COLO668 (cell line): ENCODE data around the gene PRRC2A.

ENCODE experiments used
- DNase-seq: peaks from one replicate; lab custom pipeline; 2025; ENCODE audit not compliant: unreplicated experiment; lab: John Stamatoyannopoulos, UW

PRRC2A gene

GRCh38 chr6:31620586-31621319 is at the start of gene PRRC2A:
PRRC2A (plus strand) TSS chr6:31620715; CDS start chr6:31622790, 2,075 bp downstream.
- peak; percentile 98 for DNase-seq

- DNase-seq = no peak
These were observed 48.2 kb upstream of the PRRC2A start, which contains the start of gene LTA for GRCh38 chr6:31572041-31572911. LTA (plus strand) TSS chr6:31572289; CDS start chr6:31572743, 454 bp downstream.

- DNase-seq = no peak
These were observed 47.0 kb upstream of the PRRC2A start for GRCh38 chr6:31573239-31574105.

DNA sequence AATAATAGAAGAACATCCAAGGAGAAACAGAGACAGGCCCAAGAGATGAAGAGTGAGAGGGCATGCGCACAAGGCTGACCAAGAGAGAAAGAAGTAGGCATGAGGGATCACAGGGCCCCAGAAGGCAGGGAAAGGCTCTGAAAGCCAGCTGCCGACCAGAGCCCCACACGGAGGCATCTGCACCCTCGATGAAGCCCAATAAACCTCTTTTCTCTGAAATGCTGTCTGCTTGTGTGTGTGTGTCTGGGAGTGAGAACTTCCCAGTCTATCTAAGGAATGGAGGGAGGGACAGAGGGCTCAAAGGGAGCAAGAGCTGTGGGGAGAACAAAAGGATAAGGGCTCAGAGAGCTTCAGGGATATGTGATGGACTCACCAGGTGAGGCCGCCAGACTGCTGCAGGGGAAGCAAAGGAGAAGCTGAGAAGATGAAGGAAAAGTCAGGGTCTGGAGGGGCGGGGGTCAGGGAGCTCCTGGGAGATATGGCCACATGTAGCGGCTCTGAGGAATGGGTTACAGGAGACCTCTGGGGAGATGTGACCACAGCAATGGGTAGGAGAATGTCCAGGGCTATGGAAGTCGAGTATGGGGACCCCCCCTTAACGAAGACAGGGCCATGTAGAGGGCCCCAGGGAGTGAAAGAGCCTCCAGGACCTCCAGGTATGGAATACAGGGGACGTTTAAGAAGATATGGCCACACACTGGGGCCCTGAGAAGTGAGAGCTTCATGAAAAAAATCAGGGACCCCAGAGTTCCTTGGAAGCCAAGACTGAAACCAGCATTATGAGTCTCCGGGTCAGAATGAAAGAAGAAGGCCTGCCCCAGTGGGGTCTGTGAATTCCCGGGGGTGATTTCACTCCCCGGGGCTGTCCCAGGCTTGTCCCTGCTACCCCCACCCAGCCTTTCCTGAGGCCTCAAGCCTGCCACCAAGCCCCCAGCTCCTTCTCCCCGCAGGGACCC is 46.1 kb upstream of the PRRC2A start:
- no peak for DNase-seq

- DNase-seq = no peak
These were observed 45.1 kb upstream of the PRRC2A start, which contains the start of gene TNF for GRCh38 chr6:31575335-31575901. TNF (plus strand) TSS chr6:31575565; CDS start chr6:31575742, 177 bp downstream.

- no peak for DNase-seq
These were observed 44.4 kb upstream of the PRRC2A start for GRCh38 chr6:31575952-31576685.

DNA sequence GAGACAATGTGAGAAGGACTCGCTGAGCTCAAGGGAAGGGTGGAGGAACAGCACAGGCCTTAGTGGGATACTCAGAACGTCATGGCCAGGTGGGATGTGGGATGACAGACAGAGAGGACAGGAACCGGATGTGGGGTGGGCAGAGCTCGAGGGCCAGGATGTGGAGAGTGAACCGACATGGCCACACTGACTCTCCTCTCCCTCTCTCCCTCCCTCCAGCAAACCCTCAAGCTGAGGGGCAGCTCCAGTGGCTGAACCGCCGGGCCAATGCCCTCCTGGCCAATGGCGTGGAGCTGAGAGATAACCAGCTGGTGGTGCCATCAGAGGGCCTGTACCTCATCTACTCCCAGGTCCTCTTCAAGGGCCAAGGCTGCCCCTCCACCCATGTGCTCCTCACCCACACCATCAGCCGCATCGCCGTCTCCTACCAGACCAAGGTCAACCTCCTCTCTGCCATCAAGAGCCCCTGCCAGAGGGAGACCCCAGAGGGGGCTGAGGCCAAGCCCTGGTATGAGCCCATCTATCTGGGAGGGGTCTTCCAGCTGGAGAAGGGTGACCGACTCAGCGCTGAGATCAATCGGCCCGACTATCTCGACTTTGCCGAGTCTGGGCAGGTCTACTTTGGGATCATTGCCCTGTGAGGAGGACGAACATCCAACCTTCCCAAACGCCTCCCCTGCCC is 43.5 kb upstream of the PRRC2A start:
- DNase-seq = no peak

DNA sequence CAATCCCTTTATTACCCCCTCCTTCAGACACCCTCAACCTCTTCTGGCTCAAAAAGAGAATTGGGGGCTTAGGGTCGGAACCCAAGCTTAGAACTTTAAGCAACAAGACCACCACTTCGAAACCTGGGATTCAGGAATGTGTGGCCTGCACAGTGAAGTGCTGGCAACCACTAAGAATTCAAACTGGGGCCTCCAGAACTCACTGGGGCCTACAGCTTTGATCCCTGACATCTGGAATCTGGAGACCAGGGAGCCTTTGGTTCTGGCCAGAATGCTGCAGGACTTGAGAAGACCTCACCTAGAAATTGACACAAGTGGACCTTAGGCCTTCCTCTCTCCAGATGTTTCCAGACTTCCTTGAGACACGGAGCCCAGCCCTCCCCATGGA is 42.9 kb upstream of the PRRC2A start:
- no peak for DNase-seq

DNA sequence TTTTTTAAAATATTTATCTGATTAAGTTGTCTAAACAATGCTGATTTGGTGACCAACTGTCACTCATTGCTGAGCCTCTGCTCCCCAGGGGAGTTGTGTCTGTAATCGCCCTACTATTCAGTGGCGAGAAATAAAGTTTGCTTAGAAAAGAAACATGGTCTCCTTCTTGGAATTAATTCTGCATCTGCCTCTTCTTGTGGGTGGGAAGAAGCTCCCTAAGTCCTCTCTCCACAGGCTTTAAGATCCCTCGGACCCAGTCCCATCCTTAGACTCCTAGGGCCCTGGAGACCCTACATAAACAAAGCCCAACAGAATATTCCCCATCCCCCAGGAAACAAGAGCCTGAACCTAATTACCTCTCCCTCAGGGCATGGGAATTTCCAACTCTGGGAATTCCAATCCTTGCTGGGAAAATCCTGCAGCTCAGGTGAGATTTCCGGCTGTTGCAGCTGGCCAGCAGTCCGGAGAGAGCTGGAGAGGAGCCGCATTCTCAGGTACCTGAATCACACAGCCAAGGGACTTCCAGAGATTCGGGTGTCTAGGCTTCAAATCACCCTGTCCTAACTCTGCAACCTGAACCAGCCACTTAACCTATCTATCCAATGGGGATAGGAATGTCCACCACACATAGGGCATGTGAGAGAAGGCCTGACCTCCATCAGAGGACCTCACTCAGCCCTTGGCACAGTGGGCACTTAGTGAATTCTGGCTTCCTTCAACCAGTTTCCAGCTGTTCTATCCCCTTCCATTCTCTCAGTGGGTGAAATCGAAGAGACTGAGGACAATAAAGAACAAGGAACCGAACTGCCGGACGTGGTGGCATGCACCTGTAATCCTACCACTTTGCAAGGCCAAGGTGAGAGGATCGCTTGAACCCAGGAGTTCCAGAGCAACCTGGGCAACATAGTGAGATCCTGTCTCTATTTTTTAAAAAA is 42.1 kb upstream of the PRRC2A start:
- no peak for DNase-seq

- DNase-seq = no peak
These were observed 41.4 kb upstream of the PRRC2A start for GRCh38 chr6:31579119-31579505.

DNA sequence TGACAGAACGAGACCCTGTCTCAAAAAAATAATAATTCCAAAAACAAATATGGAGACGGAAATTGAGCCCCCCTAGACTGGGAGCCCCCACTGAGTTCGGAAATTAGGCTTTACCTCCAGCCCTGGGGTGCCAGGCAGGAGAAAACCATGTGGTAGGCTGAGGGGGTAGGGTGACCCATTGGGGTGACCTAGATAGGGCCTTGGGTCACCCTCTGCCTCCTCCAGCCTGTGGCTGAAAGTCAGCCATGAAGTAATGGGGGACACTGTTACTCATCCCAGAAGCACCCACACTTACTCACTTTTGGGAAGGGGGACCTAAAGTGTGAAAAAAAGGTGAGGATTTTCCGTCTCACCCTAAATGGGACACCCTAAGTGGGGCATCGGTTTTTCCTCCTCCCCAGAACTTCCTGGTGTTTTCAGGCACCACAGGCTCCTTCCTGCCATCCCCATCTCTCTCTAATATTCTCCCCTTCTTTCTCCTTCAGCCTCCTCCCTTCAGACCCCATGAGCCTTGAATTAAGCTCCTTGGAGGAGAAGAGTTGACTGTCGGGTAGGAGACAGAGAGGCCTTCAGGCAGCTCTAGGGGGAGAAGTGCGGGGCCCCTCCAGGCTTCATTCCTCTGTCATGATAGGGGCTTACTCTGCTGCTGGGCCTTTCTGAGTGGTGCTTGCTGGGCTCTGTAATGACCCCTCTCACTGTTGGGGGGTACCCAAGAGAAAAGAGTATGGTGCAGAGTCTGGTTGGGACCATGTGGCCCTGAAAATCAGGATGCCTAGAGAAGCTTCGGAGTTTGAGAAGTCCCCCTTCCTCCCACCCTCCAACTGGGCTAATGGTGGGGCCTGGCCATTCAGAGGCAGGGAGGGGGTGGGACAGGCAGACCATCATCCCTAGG is 40.7 kb upstream of the PRRC2A start:
- no peak for DNase-seq

GRCh38 chr6:31580438-31580740 is 40.1 kb upstream of the PRRC2A start:
- no peak for DNase-seq

GRCh38 chr6:31580807-31581433 is 39.6 kb upstream of the PRRC2A start:
- DNase-seq = peak; percentile 58

GRCh38 chr6:31581434-31582229 is 38.9 kb upstream of the PRRC2A start:
- DNase-seq = no peak

DNA sequence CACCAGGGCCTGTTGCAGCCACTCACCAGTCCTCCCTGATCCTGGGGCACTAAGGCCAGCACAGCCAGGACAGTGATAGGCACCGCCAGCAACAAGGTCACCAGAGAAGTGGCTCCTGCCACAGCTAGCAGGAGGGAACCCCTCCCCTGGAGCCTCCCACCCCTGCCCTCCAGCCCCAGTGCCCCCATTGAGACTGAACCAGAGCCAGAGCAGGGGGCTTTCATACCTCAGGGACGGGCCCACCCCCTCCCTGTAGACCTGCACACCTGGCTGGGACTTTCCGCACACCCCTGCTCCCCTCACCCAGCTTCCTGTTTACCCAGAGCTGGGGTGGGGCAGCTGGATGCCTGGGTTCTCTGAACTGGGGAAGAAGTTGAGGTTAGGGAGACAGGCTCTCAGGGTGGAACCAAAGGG is 38.3 kb upstream of the PRRC2A start, which contains the start of gene LTB:
LTB (minus strand) TSS at position 195 of the 414 bp plus-strand sequence; CDS start at position 188, 7 bp downstream.
- DNase-seq = no peak
